ENCODE measurements around the gene LPCAT1.

LPCAT1 gene

GRCh38 chr5:1413611-1414241 is 110.0 kb downstream of the LPCAT1 start:
- Histone ChIP-seq H3K79me2 (ENCODE audit: control insufficient read depth, low read length) (no peaks in the 10 kb centered on the region), H4K20me1 (ENCODE audit: control insufficient read depth, insufficient read depth, low read depth, low read length) (no peaks in the 10 kb centered on the region), H3K4me3 (ENCODE audit: low read length) (no peak overlapping the region), H3K4me1 (ENCODE audit: control insufficient read depth, low read length) (no peaks in the 10 kb centered on the region), H3F3A (ENCODE audit: control insufficient read depth, insufficient read depth) (no peaks in the 10 kb centered on the region), H3K27ac (ENCODE audit: low read depth, low read length) (no peak overlapping the region), H3K4me2 (ENCODE audit: low read length) (no peak overlapping the region), H3K27me3 (ENCODE audit: control insufficient read depth, low read length) (peaks cover 8% of the 10 kb centered on the region; the same call in 1 of the 2 replicates), H3K9me2 (replicated peaks; ENCODE audit: control insufficient read depth, low read length) (no peaks in the 10 kb centered on the region), H3K36me3 (ENCODE audit: control insufficient read depth, low read length) (no peaks in the 10 kb centered on the region), H3K9me3 (ENCODE audit: control insufficient read depth, insufficient read depth, low read length) (no peaks in the 10 kb centered on the region)
- TF ChIP-seq CTCF (IDR thresholded peaks at IDR 0.05; ENCODE audit: low read depth, low read length, poor library complexity, severe bottlenecking), result no peak
- no peak for TF ChIP-seq EZH2phosphoT487 (IDR thresholded peaks at IDR 0.05; ENCODE audit: borderline replicate concordance, low read length)

GRCh38 chr5:1413211-1413610 is 110.5 kb downstream of the LPCAT1 start:
- H3K36me3 ChIP-seq (ENCODE audit: control insufficient read depth, low read length), result no peaks in the 10 kb centered on the region
- no peaks in the 10 kb centered on the region for H3K9me2 ChIP-seq (replicated peaks; ENCODE audit: control insufficient read depth, low read length)
- peaks cover 8% of the 10 kb centered on the region; the same call in 1 of the 2 replicates for H3K27me3 ChIP-seq (ENCODE audit: control insufficient read depth, low read length)
- H3K4me1 ChIP-seq (ENCODE audit: control insufficient read depth, low read length), result no peaks in the 10 kb centered on the region
- H3K27ac ChIP-seq (ENCODE audit: low read depth, low read length), result no peak overlapping the region
- TF ChIP-seq EZH2phosphoT487 (IDR thresholded peaks at IDR 0.05; ENCODE audit: borderline replicate concordance, low read length), result no peak
- no peak for TF ChIP-seq CTCF (IDR thresholded peaks at IDR 0.05; ENCODE audit: low read depth, low read length, poor library complexity, severe bottlenecking)
- H3K79me2 ChIP-seq (ENCODE audit: control insufficient read depth, low read length), result no peaks in the 10 kb centered on the region
- no peak overlapping the region for H3K4me2 ChIP-seq (ENCODE audit: low read length)
- no peaks in the 10 kb centered on the region for H3K9me3 ChIP-seq (ENCODE audit: control insufficient read depth, insufficient read depth, low read length)
- H4K20me1 ChIP-seq (ENCODE audit: control insufficient read depth, insufficient read depth, low read depth, low read length), result no peaks in the 10 kb centered on the region
- no peak overlapping the region for H3K4me3 ChIP-seq (ENCODE audit: low read length)
- H3F3A ChIP-seq (ENCODE audit: control insufficient read depth, insufficient read depth), result no peaks in the 10 kb centered on the region

- no peak overlapping the region for H3K4me3 ChIP-seq (ENCODE audit: low read length)
- TF ChIP-seq EZH2phosphoT487 (IDR thresholded peaks at IDR 0.05; ENCODE audit: borderline replicate concordance, low read length) (no peak), CTCF (IDR thresholded peaks at IDR 0.05; ENCODE audit: low read depth, low read length, poor library complexity, severe bottlenecking) (no peak)
- no peaks in the 10 kb centered on the region for H4K20me1 ChIP-seq (ENCODE audit: control insufficient read depth, insufficient read depth, low read depth, low read length)
- no peak overlapping the region for H3K27ac ChIP-seq (ENCODE audit: low read depth, low read length)
- no peaks in the 10 kb centered on the region for H3F3A ChIP-seq (ENCODE audit: control insufficient read depth, insufficient read depth)
- H3K36me3 ChIP-seq (ENCODE audit: control insufficient read depth, low read length), result no peaks in the 10 kb centered on the region
- no peak overlapping the region for H3K4me2 ChIP-seq (ENCODE audit: low read length)
- no peaks in the 10 kb centered on the region for H3K4me1 ChIP-seq (ENCODE audit: control insufficient read depth, low read length)
- no peaks in the 10 kb centered on the region for H3K9me2 ChIP-seq (replicated peaks; ENCODE audit: control insufficient read depth, low read length)
- no peaks in the 10 kb centered on the region for H3K9me3 ChIP-seq (ENCODE audit: control insufficient read depth, insufficient read depth, low read length)
- H3K27me3 ChIP-seq (ENCODE audit: control insufficient read depth, low read length), result peaks cover 8% of the 10 kb centered on the region; the same call in 1 of the 2 replicates
- H3K79me2 ChIP-seq (ENCODE audit: control insufficient read depth, low read length), result no peaks in the 10 kb centered on the region
Measured at GRCh38 chr5:1412621-1413020, 111.1 kb downstream of the LPCAT1 start.
